A549 (cell line): Measurements from ENCODE around the gene LPAR6. TPM values are rescaled to one million over a fixed set of nuclear protein-coding genes. Genes with fewer than 3 reads are reported as not detected.

Experiments used
- ATAC-seq, 2 experiments: fragments of 200-7000 bp in 1 of 2; fragments of >200 bp in 1 of 2; cut with Nextera tagmentation in 1 of 2; cut with Tn5 transposase in 1 of 2; 3 replicates each; pipeline versions ENCODE4 v1.8.0 to v1.9.1; 2018 to 2020; ENCODE audit warnings: mild to moderate bottlenecking in 1 of 2, moderate library complexity in 1 of 2
- CTCF ChIA-PET: fragments of 300-600 bp; sonication (Branson Sonifier 250); formaldehyde crosslinking; extraction: SDS; loops from one replicate; lab custom pipeline; 2021; ENCODE audit warnings: antibody characterized with exemption, inconsistent platforms; lab: Yijun Ruan, JAX
- POLR2A ChIA-PET: fragments of 350-600 bp; formaldehyde crosslinking; extraction: SDS; loops from one replicate; lab custom pipeline; 2021; ENCODE audit warnings: antibody characterized with exemption, inconsistent platforms; lab: Yijun Ruan, JAX
- DNase-seq, 2 experiments: peaks; one replicate each; pipeline versions ENCODE4 v3.0.0 to v3.0.0-alpha.2; 2011 to 2016; ENCODE audit warnings: low read depth in 1 of 2, low spot score in 1 of 2
- FAIRE-seq: peaks from 2 replicates; lab custom pipeline; 2011; peaks lifted over from hg19 to GRCh38; lab: Jason Lieb, UNC
- H3K27ac ChIP-seq, 2 experiments: fragments of >200 bp; sonication (Bioruptor Twin); formaldehyde crosslinking; 3 replicates each; pipeline ENCODE4 v1.5.1; 2016 to 2017
- H3K4me1 ChIP-seq: fragments of >200 bp; sonication (Bioruptor Twin); formaldehyde crosslinking; 3 replicates; pipeline ENCODE4 v1.6.1; 2016
- H3K4me2 ChIP-seq: fragments of >200 bp; sonication (Bioruptor Twin); formaldehyde crosslinking; 3 replicates; pipeline ENCODE4 v1.6.1; 2016
- H3K4me3 ChIP-seq: fragments of >200 bp; sonication (Bioruptor Twin); formaldehyde crosslinking; 3 replicates; pipeline ENCODE4 v1.5.1; 2016
- H3K9me3 ChIP-seq: fragments of >200 bp; sonication (Bioruptor Twin); formaldehyde crosslinking; 3 replicates; pipeline ENCODE4 v1.6.1; 2016
- BHLHE40 ChIP-seq: IDR thresholded peaks from 2 replicates; pipeline ENCODE4 v1.6.1; 2012; ENCODE audit warnings: low read depth, low read length, inconsistent platforms
- CEBPB ChIP-seq, 2 experiments: fragments of >200 bp in 1 of 2; sonication (Bioruptor Twin) in 1 of 2; formaldehyde crosslinking in 1 of 2; IDR thresholded peaks; 2 replicates each; pipeline ENCODE4 v1.6.1; 2012 to 2016
- CHD4 ChIP-seq: fragments of 200-600 bp; sonication (generic); IDR thresholded peaks from 2 replicates; pipeline ENCODE4 v1.6.1; 2016; ENCODE audit warnings: antibody characterized with exemption, mild to moderate bottlenecking, borderline replicate concordance
- CTCF ChIP-seq: fragments of >200 bp; sonication (Bioruptor Twin); formaldehyde crosslinking; IDR thresholded peaks from 3 replicates; pipeline ENCODE4 v1.5.1; 2016
- EHF ChIP-seq: fragments of 250-450 bp; sonication (Bioruptor Pico); IDR thresholded peaks from 2 replicates; pipeline ENCODE4 v1.5.0; 2020; ENCODE audit warnings: mild to moderate bottlenecking
- EP300 ChIP-seq, 2 experiments: fragments of >200 bp; sonication (Bioruptor Twin); formaldehyde crosslinking; IDR thresholded peaks; 2 replicates in 1 of 2; 3 replicates in 1 of 2; pipeline ENCODE4 v1.6.1; 2016 to 2017
- FOXS1 ChIP-seq: fragments of 250-450 bp; sonication (Bioruptor Pico); IDR thresholded peaks from 2 replicates; pipeline ENCODE4 v1.5.0; 2020; ENCODE audit warnings: mild to moderate bottlenecking, moderate library complexity
- GATA3 ChIP-seq: IDR thresholded peaks from 2 replicates; pipeline ENCODE4 v1.6.1; 2012; ENCODE audit warnings: borderline replicate concordance
- HEYL ChIP-seq: fragments of 250-450 bp; sonication (Bioruptor Pico); IDR thresholded peaks from 2 replicates; pipeline ENCODE4 v1.8.0; 2021; ENCODE audit warnings: mild to moderate bottlenecking, moderate library complexity
- HOXA7 ChIP-seq: fragments of 250-450 bp; sonication (Bioruptor Pico); IDR thresholded peaks from 2 replicates; pipeline ENCODE4 v1.5.0; 2020; ENCODE audit warnings: mild to moderate bottlenecking, moderate library complexity
- HOXB13 ChIP-seq: fragments of 250-450 bp; sonication (Bioruptor Pico); IDR thresholded peaks from 2 replicates; pipeline ENCODE4 v1.5.0; 2020; ENCODE audit warnings: low read depth, mild to moderate bottlenecking, moderate library complexity
- MAFK ChIP-seq: fragments of 450-650 bp; IDR thresholded peaks from 2 replicates; pipeline ENCODE4 v1.6.1; 2014; ENCODE audit not compliant: partially characterized antibody
- MAX ChIP-seq: IDR thresholded peaks from 2 replicates; pipeline ENCODE4 v1.6.1; 2012
- MAZ ChIP-seq: fragments of 150-350 bp; IDR thresholded peaks from 2 replicates; pipeline ENCODE4 v1.6.1; 2014; ENCODE audit warnings: antibody characterized with exemption, low read depth, low read length, borderline replicate concordance
- NR3C1 ChIP-seq: fragments of >200 bp; sonication (Bioruptor Twin); formaldehyde crosslinking; IDR thresholded peaks from 3 replicates; pipeline ENCODE4 v1.6.1; 2017
- PHF8 ChIP-seq: fragments of 200-600 bp; sonication (generic); IDR thresholded peaks from 2 replicates; pipeline ENCODE4 v1.6.1; 2016; ENCODE audit warnings: low read depth, mild to moderate bottlenecking, antibody characterized with exemption, moderate library complexity, borderline replicate concordance
- POLR2A ChIP-seq: IDR thresholded peaks from 2 replicates; pipeline ENCODE4 v1.6.1; 2012; ENCODE audit warnings: mild to moderate bottlenecking, low read length
- RAD21 ChIP-seq, 2 experiments: fragments of >200 bp in 1 of 2; sonication (Bioruptor Twin) in 1 of 2; formaldehyde crosslinking in 1 of 2; IDR thresholded peaks in 1 of 2; conservative IDR thresholded peaks in 1 of 2; 2 replicates in 1 of 2; 3 replicates in 1 of 2; pipeline ENCODE4 v1.6.1; 2012 to 2018; ENCODE audit warnings: inconsistent platforms in 1 of 2
- RCOR1 ChIP-seq: fragments of 150-350 bp; IDR thresholded peaks from 2 replicates; pipeline ENCODE4 v1.6.1; 2014; ENCODE audit warnings: antibody characterized with exemption, low read length, low read depth
- RNF2 ChIP-seq: fragments of 200-600 bp; sonication (generic); IDR thresholded peaks from 2 replicates; pipeline ENCODE4 v1.6.1; 2016; ENCODE audit warnings: low read depth, mild to moderate bottlenecking, antibody characterized with exemption, moderate library complexity, borderline replicate concordance
- SREBF2 ChIP-seq: fragments of 450-650 bp; IDR thresholded peaks from 2 replicates; pipeline ENCODE4 v1.6.1; 2014; ENCODE audit warnings: mild to moderate bottlenecking, moderate library complexity
- TP53 ChIP-seq: fragments of 250-450 bp; sonication (Bioruptor Pico); IDR thresholded peaks from 2 replicates; pipeline ENCODE4 v1.5.0; 2021; ENCODE audit warnings: mild to moderate bottlenecking, moderate library complexity
- ZNF302 ChIP-seq: fragments of 250-450 bp; sonication (Bioruptor Pico); IDR thresholded peaks from 2 replicates; pipeline ENCODE4 v1.9.0; 2021; ENCODE audit warnings: inconsistent platforms, mild to moderate bottlenecking, moderate library complexity
- ZSCAN20 ChIP-seq: fragments of 250-450 bp; sonication (Bioruptor Pico); IDR thresholded peaks from 2 replicates; pipeline ENCODE4 v1.8.0; 2022; ENCODE audit warnings: mild to moderate bottlenecking, moderate library complexity
- WGBS: methylation state at CpG from one replicate; pipeline ENCODE4 v1.1.6; 2017; ENCODE audit errors: missing lambda C conversion rate; 5-methylcytosine and 5-hydroxymethylcytosine counted together
- polyA plus RNA-seq, 4 experiments: library from polyadenylated mRNA; depleted of rRNA in 3 of 4; stranded (reverse); fragments of >200 nt; fragmentation: RNase III in 1 of 4; extraction: RNeasy Plus Mini Kit Qiagen cat#74134 plus additional on column Dnase treatment in 1 of 4; gene quantifications; 2 replicates in 3 of 4; 3 replicates in 1 of 4; pipeline ENCODE4 v1.2.3, GENCODE V29; 2011 to 2017

LPAR6 gene
- polyA plus RNA-seq, 2 of the 4 experiments (the other 2 are of a cell fraction): 2.0 to 6.0 TPM

DNA sequence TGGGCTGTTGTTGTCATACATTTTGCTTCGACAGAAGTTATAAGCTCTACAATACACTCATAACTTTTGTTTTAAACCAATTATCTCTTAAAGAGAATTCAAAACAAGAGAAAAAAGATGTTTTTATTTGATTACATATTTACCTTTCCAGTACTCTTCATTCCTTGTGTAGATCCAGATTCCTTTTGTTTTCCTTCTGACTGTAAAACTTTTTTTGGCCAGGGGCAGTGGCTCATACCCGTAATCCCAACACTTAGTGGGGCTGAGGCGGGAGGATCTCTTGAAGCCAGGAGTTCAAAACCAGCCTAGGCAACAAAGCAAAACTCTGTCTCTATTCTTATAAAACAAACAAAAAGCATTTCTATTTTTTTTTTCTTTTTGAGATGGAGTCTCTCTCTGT, 21.7 kb downstream of the LPAR6 start:
- no peak for TF ChIP-seq EHF
- TF ChIP-seq SREBF2: no peak
- no peak for TF ChIP-seq HOXA7
- TF ChIP-seq MAZ: no peak
- no peak for TF ChIP-seq TP53 (CRISPR knock-in tag)
- TF ChIP-seq EP300 (IDR thresholded peaks at IDR 0.05): no peak
- no peak for TF ChIP-seq GATA3
- FAIRE-seq: no peak

DNA sequence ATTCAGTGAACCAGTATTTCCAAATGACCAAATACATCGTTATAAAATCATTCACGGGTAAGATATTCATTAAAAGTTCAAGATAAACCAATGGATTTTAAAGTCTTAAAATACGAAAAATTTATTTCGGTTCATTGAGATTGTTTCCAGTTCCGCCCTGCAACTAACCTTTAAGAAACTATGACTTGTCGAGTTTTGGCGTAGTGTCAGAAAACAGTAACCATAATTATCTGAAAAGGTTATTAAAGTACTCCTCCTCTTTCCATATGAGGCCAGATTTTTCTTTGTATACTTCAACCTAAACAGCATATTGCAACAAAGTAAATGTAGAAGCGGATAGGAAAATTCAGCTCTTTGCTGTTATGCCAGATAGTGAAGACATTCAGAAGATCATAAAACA, 26.1 kb downstream of the LPAR6 start:
- no peaks in the 10 kb centered on the region for H3K4me1 ChIP-seq
- FAIRE-seq: no peak
- DNase-seq: no peak
- H3K4me2 ChIP-seq: no peak overlapping the region
- TF ChIP-seq RAD21 (conservative IDR thresholded peaks at IDR 0.05 in 1 of 2, IDR thresholded peaks at IDR 0.05 in 1 of 2): no peak
- no peak for TF ChIP-seq EHF
- TF ChIP-seq HEYL: no peak
- no peak for TF ChIP-seq MAZ
- no peak for TF ChIP-seq FOXS1 (CRISPR knock-in tag)
- no peak for TF ChIP-seq RCOR1
- TF ChIP-seq MAX: no peak
- TF ChIP-seq CTCF: no peak
- TF ChIP-seq CEBPB (IDR thresholded peaks at IDR 0.05): no peak
- no peak for TF ChIP-seq RNF2
- TF ChIP-seq TP53 (CRISPR knock-in tag): no peak
- TF ChIP-seq PHF8: no peak
- no peak for TF ChIP-seq ZSCAN20
- no peak for TF ChIP-seq HOXB13 (CRISPR knock-in tag)
- no peak for TF ChIP-seq MAFK
- TF ChIP-seq BHLHE40: no peak
- no peak for TF ChIP-seq CHD4
- CTCF ChIA-PET: interaction anchor here (1.6 kb wide), 1 partner anchor 10 kb away, joined by 5 read pairs; no protein-coding TSS in a partner anchor
- no peak overlapping the region for H3K4me3 ChIP-seq
- ATAC-seq: no peak
- H3K27ac ChIP-seq: no peak overlapping the region
- no peaks in the 10 kb centered on the region for H3K9me3 ChIP-seq
- 92% methylated on average over 8 of the region's 8 CpGs for WGBS
- POLR2A ChIA-PET: no interaction called here

More for the DNA sequence above, 21.7 kb downstream of the LPAR6 start:
- Histone ChIP-seq H3K4me3 (no peak overlapping the region), H3K4me1 (no peaks in the 10 kb centered on the region), H3K27ac (no peak overlapping the region), H3K9me3 (peaks cover 7% of the 10 kb centered on the region; the same call in 2 of the 3 replicates), H3K4me2 (no peak overlapping the region)
- ATAC-seq (no peak), DNase-seq (no peak)
- POLR2A ChIA-PET: no interaction called here
- CTCF ChIA-PET: no interaction called here
- WGBS: 88% methylated on average over 3 of the region's 3 CpGs

DNA sequence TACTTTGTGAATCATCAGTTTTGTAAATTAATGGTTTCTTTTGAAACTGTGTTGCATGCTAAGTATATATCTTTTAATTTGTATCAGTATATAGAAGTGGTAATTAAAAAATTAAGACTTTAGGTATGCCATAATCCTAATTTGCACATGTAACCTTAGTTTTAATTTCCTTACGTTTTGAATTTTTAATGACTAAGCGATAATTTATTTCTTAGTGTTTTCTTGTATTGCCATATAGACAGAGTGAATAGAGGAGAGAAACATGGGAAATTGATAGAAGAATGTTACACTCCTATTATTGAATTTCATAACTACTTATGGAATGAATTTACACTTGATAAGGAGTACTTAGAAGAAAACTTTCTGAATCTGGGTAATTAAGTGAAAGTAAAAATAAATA, 29.5 kb downstream of the LPAR6 start:
- no peak overlapping the region for H3K4me3 ChIP-seq
- ATAC-seq (no peak), DNase-seq (no peak), FAIRE-seq (no peak)
- no peaks in the 10 kb centered on the region for H3K4me1 ChIP-seq
- 85% methylated on average over 2 of the region's 2 CpGs for WGBS
- no peak overlapping the region for H3K27ac ChIP-seq
- ChIA-PET CTCF (no interaction called here), POLR2A (no interaction called here)
- TF ChIP-seq MAFK (peak; percentile 63), ZNF302 (CRISPR knock-in tag) (no peak), POLR2A (no peak), NR3C1 (no peak)
- H3K9me3 ChIP-seq: no peaks in the 10 kb centered on the region
- H3K4me2 ChIP-seq: no peak overlapping the region
